Embryonic facial prominence (tissue), 1 donor: ENCODE measurements around the gene SLC6A13.

Source experiments
- DNase-seq: peaks from one replicate; pipeline ENCODE4 v3.0.0-alpha.2; 2016; ENCODE audit errors: extremely low spot score

Gene SLC6A13

GRCh38 chr12:178829-179109 lies 83.9 kb downstream of the SLC6A13 start:
- DNase-seq, result no peak

DNA sequence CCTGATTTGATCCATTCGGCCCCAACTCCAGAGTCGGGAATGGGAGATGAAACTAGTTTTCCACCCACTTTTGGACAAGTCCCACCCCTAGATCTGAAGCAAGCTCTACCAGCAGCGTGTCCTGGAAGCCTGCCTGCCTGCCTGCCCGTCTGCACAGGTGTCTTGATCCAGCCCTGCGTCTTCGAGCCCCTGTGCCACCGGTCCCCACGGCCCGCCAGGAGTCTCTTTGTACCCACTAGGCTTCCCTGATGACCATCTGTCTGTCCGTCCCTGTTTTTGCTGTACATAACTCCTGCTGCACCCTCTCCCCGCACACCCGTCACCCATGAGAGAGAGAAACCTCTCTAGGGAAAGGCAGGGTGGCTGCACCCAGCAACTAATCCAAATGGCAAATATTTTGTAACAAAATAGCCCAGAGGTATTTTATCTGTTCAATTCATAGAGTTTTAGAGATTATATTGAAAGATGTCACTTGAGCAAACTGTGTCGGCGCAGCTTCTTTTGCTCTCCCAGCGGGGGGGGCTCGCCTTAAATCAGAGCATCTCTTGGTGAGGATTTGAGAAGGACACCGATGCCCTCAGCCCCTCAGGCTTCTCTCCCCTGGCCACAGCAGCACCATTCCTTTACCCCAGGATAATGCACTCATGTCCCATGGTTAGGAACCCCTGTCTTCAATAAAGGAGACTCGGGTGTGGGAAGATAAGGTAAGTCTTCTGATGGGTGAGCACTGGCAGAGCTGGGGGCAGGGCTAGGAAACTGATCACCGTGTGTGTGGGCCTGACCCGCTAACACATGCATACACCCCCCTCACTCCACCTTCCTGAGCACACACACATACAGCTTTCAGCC lies 84.4 kb downstream of the SLC6A13 start:
- DNase-seq, result no peak

GRCh38 chr12:177336-177979 lies 85.2 kb downstream of the SLC6A13 start:
- no peak for DNase-seq

DNA sequence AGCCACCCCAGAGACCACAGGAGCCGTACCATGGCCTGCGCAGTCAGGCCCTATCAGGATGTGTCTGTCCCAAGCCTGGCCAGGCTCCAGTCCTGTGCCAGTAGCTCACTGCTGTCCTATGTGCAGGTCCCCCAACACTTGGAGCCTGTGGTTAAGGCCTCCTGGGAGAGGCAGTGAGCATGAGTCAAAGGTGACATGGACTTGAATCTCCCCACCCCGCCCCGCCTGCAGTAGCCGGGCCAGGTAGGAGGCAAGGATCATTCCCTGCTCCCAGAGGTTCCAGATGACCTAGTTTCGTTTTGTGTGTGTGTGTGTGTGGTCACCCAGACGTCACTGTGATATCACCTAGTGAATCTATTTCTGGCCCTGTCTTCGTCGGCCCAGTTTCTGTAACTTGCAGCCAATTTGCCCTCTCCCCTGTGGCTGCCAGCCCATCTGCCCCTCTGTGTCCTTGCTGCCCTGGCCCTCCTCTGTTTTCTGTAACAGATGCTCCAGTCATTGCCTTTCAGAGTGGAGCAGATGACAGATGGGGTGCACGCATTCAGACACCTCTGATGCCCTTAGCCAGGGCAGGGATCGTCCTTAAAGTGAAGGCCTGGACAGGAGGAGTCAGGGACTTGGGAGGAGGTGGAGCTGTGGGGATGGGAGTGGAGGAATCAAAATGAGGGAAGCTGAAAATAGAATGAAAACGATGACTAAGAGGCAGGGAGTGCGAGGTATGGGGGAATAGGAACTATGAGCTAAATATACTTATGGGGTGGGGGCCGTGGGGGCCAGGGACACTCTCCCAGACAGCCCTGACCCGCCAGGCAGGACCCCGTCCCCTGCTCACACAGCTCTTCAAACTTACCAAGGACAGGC lies 86.1 kb downstream of the SLC6A13 start:
- DNase-seq, result no peak

GRCh38 chr12:175759-176158 lies 86.9 kb downstream of the SLC6A13 start:
- no peak for DNase-seq

DNA sequence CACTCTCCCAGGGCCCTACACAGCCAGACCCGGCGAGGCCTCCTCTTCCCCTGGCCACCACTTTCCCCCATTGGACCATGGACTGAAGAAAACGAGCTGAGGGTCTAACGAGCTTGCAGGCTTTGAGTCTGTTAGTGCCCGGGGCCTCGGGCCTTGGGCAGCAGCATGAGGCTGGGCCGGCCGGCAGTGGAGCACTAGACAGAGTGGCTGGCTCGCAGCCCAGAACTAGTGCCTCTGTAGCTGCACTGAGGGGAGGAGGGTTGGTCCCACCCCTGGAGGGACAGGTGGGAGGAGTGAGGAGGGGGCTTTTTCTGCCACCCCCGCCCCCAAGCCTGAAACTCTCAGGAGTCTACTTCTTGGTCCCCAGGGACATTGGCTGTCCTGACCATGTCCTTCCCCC lies 87.4 kb downstream of the SLC6A13 start:
- no peak for DNase-seq

GRCh38 chr12:174596-174995 lies 88.0 kb downstream of the SLC6A13 start:
- DNase-seq, result no peak

- no peak for DNase-seq
Observed at GRCh38 chr12:174124-174523, 88.5 kb downstream of the SLC6A13 start.

GRCh38 chr12:172732-173161 lies 89.9 kb downstream of the SLC6A13 start:
- no peak for DNase-seq

GRCh38 chr12:171743-172676 lies 90.6 kb downstream of the SLC6A13 start:
- DNase-seq, result no peak

GRCh38 chr12:171276-171675 lies 91.4 kb downstream of the SLC6A13 start:
- no peak for DNase-seq
